Measurements from ENCODE around the gene PPM1B. TPM values are rescaled to one million over a fixed set of nuclear protein-coding genes. Genes with fewer than 3 reads are reported as not detected.

Gene PPM1B
- total and polyA plus RNA-seq, 10 of the 15 experiments (the other 5 are each of a cell fraction or from before 2014, with no cell fraction given): 12.5 to 53.4 (median 33.7) TPM

DNA sequence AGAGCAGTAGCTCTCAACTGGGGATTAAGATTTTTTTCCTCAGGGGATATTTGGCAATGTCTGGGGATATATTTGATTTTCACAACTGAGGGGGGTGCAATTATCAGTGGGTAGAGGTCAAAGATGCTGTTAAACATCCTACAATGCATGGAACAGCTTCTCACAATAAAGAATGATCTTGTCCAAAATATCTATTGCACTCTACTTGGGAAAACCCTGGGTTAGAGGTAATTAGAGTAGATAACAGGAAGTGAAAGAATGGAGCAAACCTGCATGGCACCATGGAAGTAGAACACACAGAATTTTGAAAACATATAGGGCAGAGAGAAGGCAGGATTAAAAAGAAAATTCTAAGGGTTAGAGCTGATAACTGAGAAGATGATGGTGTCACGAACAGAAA, 26.4 kb upstream of the PPM1B start (continued):
- TF ChIP-seq ZNF687 (IDR thresholded peaks at IDR 0.05) (no peak), STAT1 (conservative IDR thresholded peaks at IDR 0.05) (no peak), CHD2 (IDR thresholded peaks at IDR 0.05; ENCODE audit: borderline replicate concordance, low read depth, low read length) (no peak), POLR2AphosphoS5 (IDR thresholded peaks at IDR 0.05; ENCODE audit: low read length) (no peak), IRF5 (IDR thresholded peaks at IDR 0.05; ENCODE audit: borderline replicate concordance) (no peak), BHLHE40 (IDR thresholded peaks at IDR 0.05; ENCODE audit: borderline replicate concordance in 1 of 2, low read depth in 2 of 2, low read length in 1 of 2) (no peak), USF1 (IDR thresholded peaks at IDR 0.05; ENCODE audit: borderline replicate concordance, extremely low read length, insufficient read depth, low read depth, low read length) (no peak), TAF1 (IDR thresholded peaks at IDR 0.05; ENCODE audit: borderline replicate concordance, low read depth, low read length) (no peak), JUND (IDR thresholded peaks at IDR 0.05; ENCODE audit: low read depth, low read length) (no peak)

Data from GM12878 (cell line).